HUES48 (cell line): Measurements from ENCODE around the gene DEPP1.

Source experiments
- H3K27ac ChIP-seq: one replicate; pipeline ENCODE4 v1.7.0; 2013; ENCODE audit warnings: low read depth, low read length, inconsistent platforms
- H3K27me3 ChIP-seq: 2 replicates; pipeline ENCODE4 v1.6.1; 2013; ENCODE audit warnings: mild to moderate bottlenecking, low read length; ENCODE audit not compliant: control insufficient read depth, insufficient read depth
- H3K36me3 ChIP-seq: 2 replicates; pipeline ENCODE4 v1.6.1; 2013; ENCODE audit warnings: low read length; ENCODE audit not compliant: control insufficient read depth, insufficient read depth
- H3K4me1 ChIP-seq: 2 replicates; pipeline ENCODE4 v1.6.1; 2013; ENCODE audit warnings: mild to moderate bottlenecking, low read length; ENCODE audit not compliant: control insufficient read depth, insufficient read depth
- H3K4me3 ChIP-seq: 2 replicates; pipeline ENCODE4 v1.5.1; 2013; ENCODE audit warnings: mild to moderate bottlenecking, low read depth, low read length
- H3K9ac ChIP-seq: 2 replicates; pipeline ENCODE4 v1.6.1; 2013; ENCODE audit warnings: mild to moderate bottlenecking, low read depth, low read length, moderate library complexity
- H3K9me3 ChIP-seq: 2 replicates; pipeline ENCODE4 v1.6.1; 2013; ENCODE audit warnings: low read length; ENCODE audit not compliant: control insufficient read depth, insufficient read depth

The DEPP1 gene

DNA sequence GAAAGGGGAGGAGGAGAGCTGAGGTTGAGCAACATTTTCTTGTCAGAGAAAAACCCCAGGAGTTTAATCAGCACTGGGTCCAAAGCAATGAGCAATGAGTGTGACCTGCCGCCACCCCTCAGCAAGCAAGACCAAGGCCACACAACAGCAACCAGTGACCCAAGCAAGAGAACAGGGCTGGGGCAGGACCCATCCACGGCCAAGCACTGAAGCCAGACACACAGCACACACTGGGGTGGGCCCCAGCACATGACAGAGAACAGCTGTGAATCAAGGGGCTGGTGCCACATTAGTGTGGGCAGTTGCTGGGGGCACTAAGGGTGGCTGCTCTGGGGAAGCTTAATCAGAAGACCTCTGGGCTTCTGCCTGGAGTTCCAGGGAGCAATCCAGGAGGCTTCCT is 51.3 kb downstream of the DEPP1 start:
- Histone ChIP-seq H3K36me3 (no peaks in the 10 kb centered on the region), H3K9me3 (no peaks in the 10 kb centered on the region), H3K4me3 (no peak overlapping the region), H3K4me1 (no peaks in the 10 kb centered on the region), H3K27ac (no peak overlapping the region), H3K9ac (no peak overlapping the region), H3K27me3 (peaks cover 4% of the 10 kb centered on the region; the same call in 1 of the 2 replicates)

DNA sequence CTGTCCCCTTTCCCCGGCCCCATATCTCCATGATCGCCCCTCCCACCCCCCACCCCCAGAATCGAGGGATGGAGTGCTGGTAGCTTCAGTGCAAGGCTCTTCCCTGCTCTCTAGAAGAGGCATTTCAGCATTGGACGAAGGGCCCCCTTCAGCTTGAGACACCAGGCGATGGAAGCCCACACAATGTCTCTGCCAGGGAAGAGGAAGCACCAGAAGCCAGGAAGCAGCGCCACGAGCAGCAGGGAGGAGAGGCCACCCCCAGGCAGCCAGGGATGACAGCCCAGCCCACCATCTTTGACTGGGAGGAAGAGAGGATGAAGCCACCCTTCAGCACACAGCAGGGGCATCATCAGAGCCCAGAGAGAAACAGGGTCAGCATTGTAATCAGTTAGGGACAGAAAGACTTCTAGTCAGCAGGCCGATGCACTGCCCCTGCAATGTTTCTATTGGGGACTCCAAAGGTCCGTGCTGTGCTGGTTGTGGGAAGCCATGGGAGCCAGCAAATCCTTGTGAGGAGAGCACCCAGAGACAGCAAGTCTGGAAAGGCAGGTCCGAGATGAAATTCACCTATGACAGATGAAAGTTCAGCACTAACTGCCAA is 51.8 kb downstream of the DEPP1 start:
- peaks cover 4% of the 10 kb centered on the region; the same call in 1 of the 2 replicates for H3K27me3 ChIP-seq
- H3K4me1 ChIP-seq, result no peaks in the 10 kb centered on the region
- no peak overlapping the region for H3K9ac ChIP-seq
- H3K4me3 ChIP-seq, result no peak overlapping the region
- no peaks in the 10 kb centered on the region for H3K36me3 ChIP-seq
- no peaks in the 10 kb centered on the region for H3K9me3 ChIP-seq
- no peak overlapping the region for H3K27ac ChIP-seq
